ENCODE results near the gene LRRC7.
"Not testable (repeated sequence)": the region's sequence is repeated elsewhere in the genome, so short reads cannot be mapped to it uniquely, and the experiment has no call there.

Gene LRRC7

DNA sequence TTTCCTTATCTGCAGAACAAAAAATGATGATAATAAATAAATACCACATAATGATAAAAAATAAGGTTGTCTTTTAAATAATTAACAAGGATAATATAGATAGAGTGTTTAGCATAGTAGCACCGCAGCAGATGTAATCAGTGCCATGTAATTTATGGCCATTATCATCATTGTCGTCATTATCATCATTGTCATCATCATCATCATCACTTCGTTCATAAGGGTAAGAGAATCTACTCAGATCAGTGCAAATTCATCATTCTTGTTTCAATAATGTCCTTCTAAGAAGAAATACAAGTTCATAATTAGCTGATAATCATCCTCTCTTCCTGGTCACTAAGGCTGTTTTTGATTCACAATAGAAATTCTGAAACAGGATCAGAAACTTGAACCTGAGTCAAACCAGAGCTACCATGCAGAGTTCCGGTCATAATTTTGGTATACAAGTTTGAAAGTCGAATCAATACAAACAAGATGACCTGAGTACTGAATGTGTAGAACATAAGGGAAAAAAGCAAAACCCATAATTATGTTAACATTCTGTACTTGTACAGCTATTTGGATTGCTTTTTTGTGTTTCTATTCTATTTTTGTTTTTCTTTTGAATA, 465.6 kb downstream of the LRRC7 start:
- FAIRE-seq (no peak), DNase-seq (ENCODE audit: low spot score) (no peak)

DNA sequence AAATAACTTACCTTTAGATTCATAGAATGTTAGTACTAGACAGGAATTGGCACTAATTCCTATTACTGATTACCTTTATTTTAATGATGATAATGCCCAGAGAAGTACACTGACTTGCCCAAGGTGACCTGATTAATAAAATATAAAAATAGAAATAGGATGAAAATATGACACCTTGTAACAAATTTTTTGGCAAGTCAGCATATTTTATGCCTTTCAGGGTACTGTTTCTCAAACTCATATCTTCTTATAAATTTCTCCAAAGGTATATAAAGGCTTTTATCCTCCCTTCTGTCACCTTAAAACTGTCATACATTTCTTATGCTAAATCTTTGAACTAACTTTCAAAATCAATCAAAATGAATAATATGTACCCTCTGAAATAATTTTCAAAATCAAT, 466.2 kb downstream of the LRRC7 start:
- no peak for FAIRE-seq

GRCh38 chr1:70034403-70034802, 466.7 kb downstream of the LRRC7 start:
- FAIRE-seq, result no peak
- peak; percentile 42 for DNase-seq (ENCODE audit: low spot score)

More for the DNA sequence above, 466.2 kb downstream of the LRRC7 start:
- DNase-seq (ENCODE audit: low spot score), result no peak

DNA sequence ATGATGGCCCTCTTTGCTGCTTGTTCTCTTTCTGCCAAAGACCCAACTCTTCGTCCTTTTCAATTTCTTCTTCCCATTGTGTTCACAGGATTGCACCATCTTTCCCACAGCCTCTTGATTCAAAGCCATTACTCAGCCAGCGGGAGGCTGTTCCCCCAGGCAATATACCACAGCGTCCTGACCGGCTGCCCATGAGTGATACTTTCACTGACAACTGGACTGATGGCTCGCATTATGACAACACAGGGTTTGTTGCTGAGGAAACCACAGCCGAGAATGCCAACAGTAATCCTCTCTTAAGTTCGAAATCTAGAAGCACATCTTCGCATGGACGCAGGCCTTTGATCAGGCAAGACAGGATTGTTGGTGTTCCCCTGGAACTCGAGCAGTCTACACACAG, 470.3 kb downstream of the LRRC7 start:
- FAIRE-seq (no peak), DNase-seq (ENCODE audit: low spot score) (no peak)

DNA sequence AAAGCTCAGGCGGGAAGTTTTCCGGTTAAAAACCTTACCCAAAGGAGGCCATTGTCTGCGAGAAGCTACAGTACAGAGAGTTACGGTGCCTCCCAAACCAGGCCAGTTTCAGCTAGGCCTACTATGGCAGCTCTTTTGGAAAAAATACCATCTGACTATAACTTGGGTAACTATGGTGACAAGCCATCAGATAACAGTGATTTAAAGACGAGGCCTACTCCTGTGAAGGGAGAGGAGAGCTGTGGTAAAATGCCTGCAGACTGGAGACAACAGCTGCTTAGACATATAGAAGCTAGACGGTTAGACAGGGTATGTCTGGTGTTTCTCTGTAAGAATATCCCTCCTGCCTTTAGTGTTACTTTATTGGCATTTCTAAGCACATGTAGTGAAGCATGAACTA, 471.8 kb downstream of the LRRC7 start:
- DNase-seq (ENCODE audit: low spot score) (no peak), FAIRE-seq (no peak)

DNA sequence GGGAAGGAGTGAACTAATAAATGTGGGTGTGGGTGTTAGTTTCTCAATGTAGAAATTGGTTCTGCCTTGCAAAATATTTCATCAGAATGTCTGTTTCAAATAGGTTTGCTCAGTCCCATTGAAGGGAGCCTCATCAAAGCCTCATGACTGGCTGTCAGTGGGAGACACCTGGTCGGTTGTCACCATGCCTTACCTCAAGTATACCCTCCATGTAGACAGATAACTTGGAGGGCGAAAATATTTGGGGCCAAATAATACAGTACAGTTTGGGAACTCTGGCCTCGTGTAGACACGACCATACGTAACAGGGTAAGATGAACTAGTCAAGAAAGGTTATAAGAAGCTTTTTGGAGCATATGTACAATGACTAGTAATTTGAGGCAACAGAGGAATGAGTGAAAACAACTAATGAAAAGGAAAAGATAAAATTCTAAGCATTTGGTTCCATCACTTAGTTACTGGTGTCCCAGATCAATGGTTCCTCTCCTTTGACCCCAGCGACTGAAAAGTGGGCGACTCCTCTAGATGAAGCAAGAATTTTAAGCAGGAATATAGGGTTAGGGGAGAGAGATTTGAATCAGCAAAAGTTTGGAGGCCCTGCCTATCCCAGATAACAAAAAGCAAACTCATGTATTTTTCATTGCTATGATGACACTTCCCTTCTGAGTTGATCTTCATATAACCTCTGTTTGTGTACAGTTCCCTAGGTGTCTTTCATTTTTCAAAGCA, 473.8 kb downstream of the LRRC7 start:
- no peak for DNase-seq (ENCODE audit: low spot score)
- FAIRE-seq, result no peak

GRCh38 chr1:70042090-70042731, 474.5 kb downstream of the LRRC7 start:
- DNase-seq (ENCODE audit: low spot score) (no peak), FAIRE-seq (no peak)

DNA sequence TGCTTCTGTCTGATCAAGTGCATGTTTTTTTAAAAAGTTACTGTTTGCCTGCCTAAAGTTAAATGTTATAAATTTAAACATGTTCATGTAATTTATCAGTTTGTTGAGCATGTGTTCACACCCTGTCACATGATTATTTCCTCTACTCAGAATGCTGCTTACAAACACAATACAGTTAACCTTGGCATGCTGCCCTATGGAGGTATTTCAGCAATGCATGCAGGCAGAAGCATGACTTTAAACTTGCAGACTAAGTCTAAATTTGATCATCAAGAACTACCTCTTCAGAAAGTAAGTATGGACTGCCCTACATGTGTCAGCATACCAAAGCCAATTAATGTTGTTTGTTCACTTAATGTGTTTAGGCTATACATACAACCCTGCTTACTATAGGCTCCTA, 476.1 kb downstream of the LRRC7 start:
- FAIRE-seq, result peak; percentile 72
- DNase-seq (ENCODE audit: low spot score), result peak; percentile 18

DNA sequence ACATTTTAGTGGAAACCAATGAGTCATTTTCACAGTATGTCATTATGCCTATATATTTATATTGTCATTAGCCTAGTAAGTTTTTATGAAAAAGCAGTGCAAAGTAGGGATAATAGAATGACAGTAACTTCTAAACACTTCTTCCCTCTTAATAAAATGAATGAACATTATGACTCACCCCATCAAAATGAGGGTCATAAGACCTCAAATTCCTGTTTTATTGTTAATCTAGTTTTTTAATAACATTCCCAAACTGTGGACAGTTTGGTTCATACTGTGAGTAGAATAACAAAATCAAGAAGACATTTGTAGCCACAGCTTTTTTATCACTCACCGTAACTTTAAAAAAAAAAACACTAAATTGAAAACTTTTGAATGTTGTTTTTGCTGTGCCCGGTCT, 477.1 kb downstream of the LRRC7 start:
- FAIRE-seq, result no peak
- peak; percentile 41 for DNase-seq (ENCODE audit: low spot score)

- not testable (repeated sequence) for FAIRE-seq; DNase-seq (ENCODE audit: low spot score)
These were observed 477.9 kb downstream of the LRRC7 start for GRCh38 chr1:70045581-70045980.

DNA sequence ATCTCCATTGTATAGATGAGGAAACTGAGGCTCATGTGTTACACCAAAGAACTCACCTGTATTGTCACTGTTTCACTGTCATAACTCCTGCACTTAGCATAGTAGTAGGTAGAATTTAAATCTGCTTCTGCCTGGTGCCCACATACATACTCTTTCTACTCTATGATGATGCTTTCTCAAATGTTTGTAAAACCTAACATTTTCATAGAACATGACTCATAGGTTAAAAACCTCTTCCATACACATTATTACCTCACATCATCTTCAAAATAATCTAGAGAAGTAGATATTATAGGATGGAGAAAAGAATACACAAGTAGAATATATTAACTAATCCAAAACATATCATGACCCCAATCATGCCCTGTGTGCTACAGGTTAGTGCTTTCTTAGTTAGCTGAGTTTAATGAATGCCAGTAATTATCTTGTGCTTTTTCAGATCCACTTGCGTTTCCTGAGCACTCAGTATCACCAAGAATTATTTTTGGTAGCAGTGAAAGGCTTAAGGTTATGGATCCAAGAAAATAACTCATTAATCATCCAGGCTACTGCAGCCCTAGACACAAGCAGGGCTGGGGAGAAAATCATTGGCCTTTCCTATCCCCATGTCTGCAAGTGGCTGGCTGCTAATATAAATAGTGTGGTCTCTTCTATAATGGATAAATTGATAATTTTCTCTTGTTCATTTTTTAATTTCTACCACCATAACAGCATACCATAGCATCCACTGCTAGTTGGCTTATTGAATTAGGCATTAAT, 480.8 kb downstream of the LRRC7 start:
- no peak for DNase-seq (ENCODE audit: low spot score)
- FAIRE-seq, result no peak

- DNase-seq (ENCODE audit: low spot score) (no peak), FAIRE-seq (no peak)
These were observed 484.2 kb downstream of the LRRC7 start for GRCh38 chr1:70051926-70052325.

DNA sequence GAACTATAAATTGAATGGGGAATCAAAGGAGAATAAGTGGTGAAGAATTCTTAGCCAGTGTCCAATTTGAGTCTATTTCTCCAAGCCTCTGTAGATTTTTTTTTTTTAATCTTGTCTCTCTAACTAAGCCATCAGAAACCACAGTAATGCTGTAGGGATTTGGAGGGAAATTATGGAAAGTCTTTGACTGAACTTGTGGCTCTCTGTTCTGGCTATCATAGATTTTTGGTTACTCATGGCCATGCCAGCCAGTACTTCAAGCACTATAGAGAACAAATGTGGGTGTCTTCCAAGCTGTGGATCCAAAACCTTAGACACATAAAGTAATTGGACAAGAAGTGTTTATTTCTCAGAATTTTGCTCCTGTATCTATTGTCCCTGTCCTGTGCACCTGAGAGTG, 489.8 kb downstream of the LRRC7 start:
- DNase-seq (ENCODE audit: low spot score), result no peak
- no peak for FAIRE-seq

DNA sequence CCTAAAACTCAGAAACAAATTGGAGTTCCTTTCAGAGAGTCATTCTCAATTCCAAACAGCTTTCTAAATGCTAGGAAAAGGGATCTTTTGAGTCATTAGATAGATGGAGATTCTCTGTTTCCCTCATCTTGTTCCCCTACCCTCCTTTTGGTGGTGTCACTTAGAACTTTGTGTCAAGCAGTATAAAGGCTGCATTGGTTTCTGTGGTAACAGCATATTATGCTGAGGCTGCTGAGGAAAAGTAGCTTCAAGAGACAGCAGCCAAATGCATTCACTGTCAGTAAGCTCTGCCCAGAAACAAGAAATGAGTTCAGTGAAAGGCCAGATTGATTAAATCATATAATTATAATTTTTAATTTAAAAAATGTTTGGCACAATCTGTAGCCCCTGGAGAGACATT, 493.5 kb downstream of the LRRC7 start:
- FAIRE-seq (no peak), DNase-seq (ENCODE audit: low spot score) (no peak)

DNA sequence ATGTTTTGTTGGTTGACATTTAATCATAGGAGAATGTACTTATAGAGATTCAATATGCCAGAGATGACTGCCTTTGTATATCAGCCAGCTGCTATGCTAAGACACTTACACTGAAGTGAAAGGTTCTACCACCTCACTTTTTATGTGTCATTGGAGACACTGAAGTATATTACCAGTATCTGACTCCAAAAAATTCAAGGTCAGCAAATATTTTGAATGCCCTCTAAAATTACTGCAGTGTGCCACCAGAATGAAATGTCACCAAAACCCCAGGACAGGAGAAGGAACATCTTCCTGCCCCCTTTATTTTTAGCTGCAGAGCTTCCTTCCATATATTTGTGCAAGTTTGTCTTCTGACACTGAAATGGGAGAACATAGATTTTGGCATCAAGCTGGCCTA, 496.1 kb downstream of the LRRC7 start:
- no peak for FAIRE-seq

DNA sequence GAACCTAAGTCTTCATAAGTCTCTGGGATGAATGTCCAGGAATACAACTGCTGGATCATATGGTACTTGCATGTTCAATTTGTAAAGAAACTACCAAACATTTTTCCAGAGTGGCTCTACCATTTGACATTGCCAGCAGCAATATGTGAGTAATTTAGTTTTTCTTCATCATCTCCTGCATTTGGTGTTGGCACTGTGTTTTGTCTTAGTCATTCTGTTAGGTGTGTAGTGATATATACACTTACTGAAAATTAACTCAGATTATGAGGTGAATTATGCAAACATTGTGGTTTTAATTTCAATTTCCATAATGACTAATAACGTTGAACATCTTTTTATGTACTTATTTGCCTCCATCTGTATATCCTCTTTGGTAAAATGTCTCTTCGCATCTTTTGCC, 499.0 kb downstream of the LRRC7 start:
- FAIRE-seq (no peak), DNase-seq (ENCODE audit: low spot score) (no peak)

More for the DNA sequence above, 496.1 kb downstream of the LRRC7 start:
- no peak for DNase-seq (ENCODE audit: low spot score)

DNA sequence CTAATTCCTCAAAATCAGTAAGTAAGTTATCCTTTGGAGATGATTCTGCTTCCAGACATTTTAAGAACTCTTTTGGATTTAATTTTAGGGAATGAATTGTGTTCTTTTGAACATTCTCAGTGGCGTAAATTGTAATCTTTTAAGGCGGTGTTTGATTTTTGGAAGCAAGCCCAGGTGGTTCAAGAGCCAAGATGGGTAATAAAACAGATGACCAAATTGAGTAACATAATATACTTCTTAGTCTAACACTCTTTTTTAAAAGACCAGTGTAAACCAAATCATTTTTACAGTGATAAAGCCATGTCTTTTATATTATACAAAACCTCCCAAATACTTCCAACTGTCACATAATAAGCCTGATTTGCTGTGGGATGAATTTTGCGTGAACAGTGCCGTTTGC, 503.9 kb downstream of the LRRC7 start:
- FAIRE-seq (no peak), DNase-seq (ENCODE audit: low spot score) (no peak)

DNA sequence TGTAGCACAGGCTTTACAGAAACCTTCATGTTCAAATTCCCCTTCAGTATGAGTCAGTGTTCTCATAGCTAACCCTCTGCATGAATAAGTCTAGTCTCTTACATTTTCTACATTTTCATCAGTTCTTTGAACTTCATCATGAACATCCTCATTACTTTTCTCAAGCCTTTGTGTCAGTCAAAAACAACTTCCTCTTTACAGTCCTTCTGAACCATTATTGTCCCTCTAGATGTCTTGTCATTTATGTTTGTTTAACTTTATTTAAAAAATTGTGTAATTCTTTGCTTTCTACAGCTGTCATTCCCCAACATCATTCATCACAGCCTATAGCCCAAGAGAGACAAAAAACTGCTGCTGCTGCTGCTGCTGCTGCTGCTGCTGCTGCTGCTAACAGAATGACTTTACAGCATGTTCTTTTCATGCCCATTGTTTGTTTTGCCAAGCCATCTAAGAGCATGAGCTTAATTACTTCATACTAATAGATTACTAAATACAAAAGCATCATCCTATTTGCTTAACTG, 504.6 kb downstream of the LRRC7 start:
- no peak for DNase-seq (ENCODE audit: low spot score)
- no peak for FAIRE-seq

DNA sequence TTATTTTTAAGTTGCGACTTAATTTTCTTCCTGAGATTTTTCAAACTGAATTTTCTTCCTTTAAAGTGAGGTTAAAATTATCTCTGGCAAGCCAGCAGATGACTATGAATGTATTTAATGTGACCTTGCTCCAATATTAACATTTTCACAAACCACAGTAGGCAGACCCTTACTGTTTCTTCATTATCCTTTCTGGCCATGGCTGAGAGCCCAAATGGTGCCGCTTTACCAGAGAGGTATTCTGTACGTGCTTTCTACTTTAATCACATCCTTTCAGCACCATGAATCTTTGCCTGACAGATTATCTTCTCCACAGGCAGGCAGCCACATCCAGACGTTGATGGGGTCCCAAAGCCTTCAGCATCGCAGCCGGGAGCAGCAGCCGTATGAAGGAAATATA, 508.0 kb downstream of the LRRC7 start:
- no peak for FAIRE-seq

GRCh38 chr1:70077066-70077465, 509.3 kb downstream of the LRRC7 start:
- no peak for FAIRE-seq

More for the DNA sequence above, 508.0 kb downstream of the LRRC7 start:
- DNase-seq (ENCODE audit: low spot score), result no peak

GRCh38 chr1:70079546-70079945, 511.8 kb downstream of the LRRC7 start:
- FAIRE-seq, result no peak
- no peak for DNase-seq (ENCODE audit: low spot score)

More at GRCh38 chr1:70077066-70077465, 509.3 kb downstream of the LRRC7 start:
- DNase-seq (ENCODE audit: low spot score), result no peak

- no peak for DNase-seq (ENCODE audit: low spot score)
- no peak for FAIRE-seq
These were observed 515.8 kb downstream of the LRRC7 start for GRCh38 chr1:70083519-70083918.
